CD4-positive, alpha-beta T cell treated with Interferon alpha-2 for 1 hour (primary cell): ENCODE results near the gene SIGLEC11.

ENCODE experiments used
- DNase-seq, 2 donors: peaks; one replicate each; pipeline ENCODE4 v3.0.0-alpha.2; 2020 to 2022

The SIGLEC11 gene

DNA sequence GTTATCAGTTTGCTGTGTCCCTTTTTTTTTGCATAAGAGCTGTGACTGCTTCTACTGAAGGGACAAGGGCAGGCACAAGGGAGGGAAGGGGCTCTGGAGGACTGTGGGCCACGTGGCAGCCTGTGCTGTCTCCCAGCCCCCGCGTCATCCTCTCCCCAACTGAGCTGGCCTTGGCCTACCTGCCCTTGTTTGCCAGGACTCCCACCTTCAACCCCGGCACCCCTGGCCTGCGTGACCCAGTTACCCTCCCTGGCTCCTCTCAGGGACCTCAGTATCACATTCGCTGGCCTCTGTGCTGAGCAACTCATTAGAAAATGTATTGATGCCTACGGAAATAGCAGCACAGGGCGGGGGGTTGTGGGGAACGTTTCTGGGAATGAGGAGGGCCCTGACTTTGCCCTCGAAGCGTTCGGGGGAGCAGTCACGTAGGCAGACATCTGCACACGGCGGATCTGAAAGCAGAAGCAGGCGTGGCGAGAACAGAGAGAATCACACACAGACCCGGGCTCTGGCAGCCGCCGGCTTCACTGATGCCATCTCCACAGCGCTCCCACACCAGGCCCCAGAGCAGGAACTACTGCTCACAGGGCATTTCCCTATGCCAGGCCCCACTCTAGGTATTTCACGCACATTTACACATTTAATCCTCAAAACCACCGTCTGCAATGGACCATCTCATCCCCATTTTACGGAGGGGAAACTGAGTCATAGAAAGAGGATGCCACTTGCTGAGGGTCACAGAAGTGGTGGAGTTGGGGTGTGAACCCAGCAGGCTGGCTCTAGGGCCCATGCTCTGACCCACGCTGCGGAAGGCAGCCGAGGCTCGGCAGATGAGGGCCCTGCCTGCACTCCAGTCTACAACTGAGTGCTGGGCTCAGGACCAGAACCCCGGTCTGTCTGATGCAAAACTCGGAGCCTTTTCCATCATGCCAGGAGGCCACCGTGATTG is 37.6 kb downstream of the SIGLEC11 start:
- DNase-seq, result no peak

DNA sequence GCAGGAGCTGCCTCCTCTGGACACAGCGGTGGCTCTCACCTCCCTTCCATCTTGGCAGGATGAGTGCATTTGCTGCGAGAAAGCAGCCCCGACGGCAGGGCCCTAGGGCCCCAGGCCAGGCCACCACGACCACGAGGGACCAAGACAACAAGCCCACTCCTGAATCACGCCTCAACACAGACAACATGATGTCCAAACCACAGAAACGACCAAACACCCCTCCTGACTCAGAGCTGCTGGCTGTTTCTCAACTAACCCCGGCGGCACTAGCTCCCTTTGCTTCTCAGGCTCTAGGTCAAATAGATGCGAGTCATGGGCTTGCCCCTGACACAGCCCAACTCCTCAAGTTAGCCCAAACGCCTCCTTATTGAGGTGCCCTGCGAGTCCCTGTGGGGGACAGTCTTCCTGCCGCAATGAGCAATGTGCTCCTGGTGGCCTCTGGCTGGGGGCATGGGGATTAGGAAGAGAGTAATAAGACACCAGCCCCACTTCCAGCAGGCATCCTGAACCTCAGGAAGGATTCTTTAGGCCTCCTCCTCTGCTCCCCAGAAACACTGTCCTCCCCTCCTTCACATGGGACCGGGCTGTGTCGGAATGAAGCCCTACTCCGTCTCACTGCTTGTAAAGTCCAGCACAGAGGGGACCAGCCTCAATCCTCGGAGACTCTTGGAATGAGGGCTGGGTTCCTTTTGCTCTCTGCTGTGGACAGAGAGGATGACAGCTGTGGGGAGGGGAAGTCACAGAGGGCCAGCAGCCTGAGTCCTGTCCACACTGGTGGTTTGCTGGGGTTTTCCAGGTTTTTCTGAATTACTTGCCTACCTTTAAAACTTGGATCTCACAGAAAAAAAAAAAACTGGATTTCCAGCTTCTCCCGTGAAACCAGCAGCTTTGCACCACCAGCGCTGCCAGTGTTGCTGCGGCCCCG is 38.8 kb downstream of the SIGLEC11 start:
- DNase-seq, result no peak

DNA sequence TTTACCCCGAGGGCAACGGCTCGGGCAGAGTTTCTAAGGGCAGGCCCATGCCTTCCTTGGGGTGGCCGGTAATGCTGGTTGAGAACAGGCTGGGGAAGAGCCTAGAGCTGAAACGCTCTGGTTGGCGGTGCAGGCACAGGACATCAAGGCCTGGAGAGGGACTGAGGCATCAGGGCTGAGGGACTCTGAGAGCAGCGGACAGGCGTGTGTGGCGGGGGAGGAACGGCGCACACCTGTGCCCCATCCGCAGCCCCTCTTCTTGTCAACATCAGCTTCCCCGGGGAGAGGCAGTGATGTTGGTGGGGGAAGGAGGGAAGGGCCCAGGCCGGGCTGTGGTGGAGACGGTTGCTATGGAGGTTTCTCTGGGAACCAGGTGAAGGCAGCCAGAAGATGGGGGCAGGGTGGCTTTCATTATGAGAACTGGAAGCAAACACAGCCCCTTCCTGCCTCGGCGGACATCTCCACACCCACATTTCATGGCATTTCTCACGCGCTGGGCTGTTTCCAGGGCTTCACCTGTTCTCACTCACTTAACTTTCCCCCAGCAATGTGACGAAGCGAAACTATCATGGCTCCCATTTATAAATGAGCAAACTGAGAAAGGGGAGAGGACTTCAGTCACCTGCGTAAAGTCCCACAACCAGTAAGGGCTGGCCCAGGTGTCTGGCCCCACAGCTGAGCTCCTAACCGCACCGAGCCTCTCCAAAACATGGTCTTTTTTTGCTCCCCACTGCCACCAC is 40.2 kb downstream of the SIGLEC11 start:
- no peak for DNase-seq

DNA sequence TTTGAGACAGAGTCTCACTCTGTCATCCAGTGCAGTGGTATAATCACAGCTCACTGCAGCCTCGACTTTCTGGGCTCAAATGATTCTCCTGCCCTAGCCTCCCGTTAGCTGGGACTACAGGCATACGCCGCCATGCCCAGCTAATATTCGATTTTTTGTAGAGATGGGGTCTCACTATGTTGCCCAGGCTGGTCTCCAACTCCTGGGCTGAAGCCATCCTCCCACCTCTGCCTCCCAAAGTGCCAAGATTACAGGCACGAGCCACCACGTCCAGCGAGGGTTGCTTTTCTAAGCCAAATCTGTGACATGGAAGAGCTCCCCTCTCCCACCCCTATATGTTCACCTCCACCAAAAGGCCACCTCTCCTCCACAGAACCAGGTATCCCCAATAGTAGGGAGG is 42.9 kb downstream of the SIGLEC11 start:
- no peak for DNase-seq

DNA sequence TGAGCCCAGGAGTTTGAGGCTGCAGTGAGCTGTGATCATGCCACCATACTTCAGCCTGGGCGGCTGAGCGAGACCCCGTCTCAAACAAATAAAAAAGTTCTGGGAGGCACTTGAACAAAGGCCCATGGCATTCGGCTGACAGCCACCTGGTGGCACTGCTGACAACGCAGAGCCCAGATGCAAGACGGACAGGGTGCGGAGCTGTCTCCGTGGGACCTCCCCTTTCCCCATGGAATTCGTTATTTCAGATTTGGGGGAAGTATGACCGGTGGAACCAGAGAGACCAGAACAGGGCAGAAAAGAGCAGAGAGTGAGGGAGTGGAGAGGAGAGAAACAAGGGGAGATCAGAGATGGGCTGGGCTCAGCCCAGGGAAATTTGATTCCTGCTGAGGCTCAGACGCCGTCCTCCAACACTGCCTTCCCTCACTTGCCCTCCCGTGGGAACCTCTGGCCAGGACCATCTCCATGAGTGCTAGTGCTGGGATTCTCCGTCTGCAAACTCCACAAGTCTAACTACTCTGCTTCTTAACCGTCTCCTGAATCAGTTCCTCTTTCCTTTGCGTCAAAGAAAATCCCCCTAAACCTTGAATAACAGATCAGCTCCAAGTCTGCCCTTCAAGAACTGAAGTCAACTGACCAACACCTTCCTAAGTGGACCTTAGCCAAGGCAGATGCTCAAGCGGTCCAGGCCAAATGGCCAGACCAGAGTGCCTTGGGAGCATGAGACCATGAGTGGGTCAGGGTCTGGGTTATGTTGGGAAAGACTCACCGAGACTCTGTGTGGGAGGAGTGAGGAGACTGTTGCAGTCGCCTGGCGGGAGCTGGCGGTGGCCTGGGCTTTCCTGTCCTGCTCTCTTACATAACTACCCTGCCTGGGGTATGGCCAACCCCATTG is 43.9 kb downstream of the SIGLEC11 start:
- DNase-seq, result no peak

DNA sequence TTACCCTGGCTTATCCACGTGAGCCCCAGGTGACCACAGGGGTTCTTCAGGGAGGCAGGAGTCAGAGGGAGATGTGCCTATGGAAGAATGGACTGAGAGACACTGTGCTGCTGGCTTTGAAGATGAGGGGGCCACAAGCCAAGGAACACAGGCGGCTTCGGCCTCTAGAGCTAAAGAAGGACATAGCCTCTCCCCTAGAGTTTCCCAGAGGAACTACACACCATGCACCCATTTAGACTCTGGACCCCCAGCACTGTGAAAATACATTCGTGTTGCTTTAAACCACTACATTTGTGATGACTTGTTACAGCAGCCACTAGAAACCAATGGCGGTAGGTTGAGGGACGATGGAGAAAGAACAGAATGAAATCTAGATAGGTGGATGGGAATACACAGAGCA is 45.7 kb downstream of the SIGLEC11 start:
- DNase-seq, result no peak

DNA sequence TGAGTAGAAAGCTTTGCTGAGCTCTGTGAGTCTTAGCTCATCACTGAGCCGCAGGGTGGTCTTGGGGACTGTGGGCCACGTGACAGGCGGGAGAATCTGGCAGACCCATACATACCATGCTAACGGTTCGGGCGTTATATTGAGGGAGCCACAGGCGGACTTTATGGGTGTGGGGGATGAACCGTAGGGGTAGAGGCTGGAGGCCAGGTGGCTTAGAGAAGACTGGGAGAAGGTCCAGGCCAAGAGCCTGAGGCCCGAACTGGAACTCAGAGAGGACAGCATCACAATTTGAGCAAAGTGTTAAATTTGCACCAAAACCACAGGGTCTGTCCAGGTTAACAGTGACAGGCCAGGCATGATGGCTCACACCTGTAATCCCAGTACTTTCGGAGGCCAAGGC is 47.3 kb downstream of the SIGLEC11 start:
- DNase-seq, result no peak

- DNase-seq, result no peak
These were observed 47.8 kb downstream of the SIGLEC11 start for GRCh38 chr19:49912965-49913685.

GRCh38 chr19:49911381-49912145 is 49.4 kb downstream of the SIGLEC11 start:
- peak; percentile 48 to 66 for DNase-seq

- no peak for DNase-seq
These were observed 50.8 kb downstream of the SIGLEC11 start for GRCh38 chr19:49910179-49910578.

- no peak for DNase-seq
These were observed 52.2 kb downstream of the SIGLEC11 start for GRCh38 chr19:49908480-49909420.

DNA sequence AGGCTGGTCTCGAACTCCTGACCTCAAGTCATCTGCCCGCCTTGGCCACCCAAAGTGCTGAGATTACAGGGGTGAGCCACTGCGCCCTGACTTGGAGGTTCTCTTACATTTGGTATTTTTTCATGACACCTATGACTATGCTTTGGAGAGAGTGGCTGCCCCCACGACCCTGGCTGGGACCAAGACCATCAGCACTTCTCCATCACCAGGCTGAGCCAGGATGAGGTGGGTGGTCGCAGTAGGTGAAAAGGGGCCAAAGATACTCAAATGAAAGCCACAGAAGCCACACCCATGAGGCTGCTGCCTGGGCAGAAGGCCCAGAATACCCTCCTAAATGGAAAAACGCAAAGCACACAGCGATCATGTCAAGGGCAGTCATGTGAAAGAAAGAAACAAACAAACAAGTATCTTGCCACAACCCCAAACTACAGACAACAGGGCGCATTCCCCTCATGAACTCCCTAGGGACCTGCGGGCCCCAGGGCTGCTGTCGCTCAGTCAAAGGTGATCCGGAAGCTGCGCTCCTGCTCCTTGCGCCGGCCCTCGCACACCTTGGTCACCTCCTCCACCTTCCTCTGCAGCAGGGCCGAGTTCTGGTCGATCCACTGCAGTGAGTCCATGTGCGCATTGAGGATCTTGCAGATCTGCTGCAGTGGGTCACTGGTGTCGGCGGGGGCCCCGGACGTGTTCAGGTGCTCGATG is 53.1 kb downstream of the SIGLEC11 start:
- DNase-seq, result peak in 1 of 2 donors; percentile 12

DNA sequence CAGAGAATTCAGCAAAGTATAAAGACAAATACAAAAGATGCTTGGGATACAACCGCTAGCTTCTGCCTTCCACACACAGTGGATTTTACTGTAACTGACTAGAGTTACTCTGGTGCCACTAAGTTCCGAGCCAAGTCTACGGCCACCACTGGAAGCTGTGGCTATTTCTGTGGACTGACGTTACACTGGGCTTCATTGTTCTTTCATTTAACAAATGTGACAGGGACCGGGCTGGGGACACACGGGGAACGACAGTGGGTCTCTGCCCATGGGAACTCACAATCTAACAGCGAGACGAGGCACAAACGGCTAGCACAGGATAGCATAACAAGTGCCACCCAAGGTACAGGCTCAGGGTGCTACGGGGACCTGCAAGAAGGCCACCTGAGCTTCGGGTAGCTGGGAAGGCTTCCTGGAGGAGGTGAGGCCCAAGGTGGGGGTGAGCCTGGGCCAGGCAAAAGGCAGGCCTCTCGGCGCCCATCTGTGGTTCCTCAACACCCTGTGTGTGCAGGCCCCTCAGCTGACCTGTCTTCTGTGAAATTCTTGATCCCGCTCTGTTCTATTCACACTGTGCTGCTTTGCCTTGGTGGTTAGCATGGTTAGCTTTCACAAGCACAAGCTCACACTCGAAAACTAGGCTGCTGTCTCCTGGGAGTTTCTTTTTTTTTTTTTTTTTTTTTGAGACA is 54.0 kb downstream of the SIGLEC11 start:
- DNase-seq, result no peak

- peak in 1 of 2 donors; percentile 29 for DNase-seq
These were observed 56.8 kb downstream of the SIGLEC11 start for GRCh38 chr19:49904136-49904535.
